A549 (cell line): ENCODE measurements around the gene ARHGAP25.

Experiments used
- CHD2 ChIP-seq: fragments of 150-350 bp; IDR thresholded peaks from 2 replicates; pipeline ENCODE4 v1.6.1; 2014; ENCODE audit warnings: low read length; ENCODE audit not compliant: partially characterized antibody
- KDM1A ChIP-seq: fragments of 200-600 bp; sonication (generic); IDR thresholded peaks from 2 replicates; pipeline ENCODE4 v1.6.1; 2016; ENCODE audit warnings: low read depth, mild to moderate bottlenecking
- MAZ ChIP-seq: fragments of 150-350 bp; IDR thresholded peaks from 2 replicates; pipeline ENCODE4 v1.6.1; 2014; ENCODE audit warnings: antibody characterized with exemption, low read depth, low read length, borderline replicate concordance
- NPAS2 ChIP-seq: fragments of 250-450 bp; sonication (Bioruptor Pico); IDR thresholded peaks from 2 replicates; pipeline ENCODE4 v1.8.0; 2022; ENCODE audit warnings: mild to moderate bottlenecking, moderate library complexity, borderline replicate concordance
- PHF8 ChIP-seq: fragments of 200-600 bp; sonication (generic); IDR thresholded peaks from 2 replicates; pipeline ENCODE4 v1.6.1; 2016; ENCODE audit warnings: low read depth, mild to moderate bottlenecking, antibody characterized with exemption, moderate library complexity, borderline replicate concordance
- RARB ChIP-seq: fragments of 250-450 bp; sonication (Bioruptor Pico); IDR thresholded peaks from 2 replicates; pipeline ENCODE4 v1.8.0; 2021; ENCODE audit warnings: mild to moderate bottlenecking, moderate library complexity
- TF ChIP-seq, protein P1 (sequence below): fragments of >200 bp; sonication (Bioruptor Twin); formaldehyde crosslinking; IDR thresholded peaks from 3 replicates; pipeline ENCODE4 v1.5.1; 2016

DNA sequence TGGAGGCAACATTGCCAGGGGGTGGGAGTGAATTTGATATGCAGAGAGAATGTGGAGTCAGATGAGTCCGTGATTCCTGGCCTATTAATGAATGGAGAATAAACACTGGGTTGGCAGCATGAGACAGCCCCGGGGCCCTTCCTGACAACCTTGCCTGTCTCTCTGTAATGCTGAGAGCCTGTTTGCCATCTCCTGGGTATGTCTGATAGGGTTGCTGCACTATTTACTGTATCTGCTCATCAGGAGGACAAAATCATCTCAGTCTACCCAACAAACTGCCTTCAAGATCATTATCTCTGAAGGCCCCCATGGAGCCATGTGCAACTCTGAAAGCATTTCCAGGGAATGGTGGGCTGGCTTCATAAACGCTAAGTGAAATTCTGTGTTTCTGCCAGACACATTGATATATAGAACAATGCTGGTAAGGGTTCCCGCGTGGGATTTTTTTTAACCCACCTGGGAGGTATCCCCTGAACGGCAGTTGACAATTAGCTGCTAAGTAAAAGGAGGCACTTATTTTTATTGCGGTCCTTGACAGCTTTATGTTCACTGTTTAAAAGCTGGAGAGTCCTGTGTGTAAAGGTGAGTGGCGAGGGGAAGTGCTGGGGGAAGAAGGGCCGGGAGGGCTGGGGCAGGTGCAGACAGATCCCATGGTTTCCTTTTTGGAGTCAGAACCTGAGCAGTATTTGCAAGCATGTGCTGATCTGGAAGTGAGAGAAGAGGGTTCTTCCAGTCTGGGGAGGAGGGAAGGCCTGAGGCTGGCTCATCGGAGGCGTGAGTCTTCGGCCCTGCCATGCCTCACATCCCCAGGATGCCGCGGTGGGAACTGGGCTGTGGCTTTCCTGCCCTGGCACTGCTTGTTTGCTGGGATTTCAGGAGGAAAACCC, 64.8 kb downstream of the ARHGAP25 start:
- TF ChIP-seq, protein P1, sequence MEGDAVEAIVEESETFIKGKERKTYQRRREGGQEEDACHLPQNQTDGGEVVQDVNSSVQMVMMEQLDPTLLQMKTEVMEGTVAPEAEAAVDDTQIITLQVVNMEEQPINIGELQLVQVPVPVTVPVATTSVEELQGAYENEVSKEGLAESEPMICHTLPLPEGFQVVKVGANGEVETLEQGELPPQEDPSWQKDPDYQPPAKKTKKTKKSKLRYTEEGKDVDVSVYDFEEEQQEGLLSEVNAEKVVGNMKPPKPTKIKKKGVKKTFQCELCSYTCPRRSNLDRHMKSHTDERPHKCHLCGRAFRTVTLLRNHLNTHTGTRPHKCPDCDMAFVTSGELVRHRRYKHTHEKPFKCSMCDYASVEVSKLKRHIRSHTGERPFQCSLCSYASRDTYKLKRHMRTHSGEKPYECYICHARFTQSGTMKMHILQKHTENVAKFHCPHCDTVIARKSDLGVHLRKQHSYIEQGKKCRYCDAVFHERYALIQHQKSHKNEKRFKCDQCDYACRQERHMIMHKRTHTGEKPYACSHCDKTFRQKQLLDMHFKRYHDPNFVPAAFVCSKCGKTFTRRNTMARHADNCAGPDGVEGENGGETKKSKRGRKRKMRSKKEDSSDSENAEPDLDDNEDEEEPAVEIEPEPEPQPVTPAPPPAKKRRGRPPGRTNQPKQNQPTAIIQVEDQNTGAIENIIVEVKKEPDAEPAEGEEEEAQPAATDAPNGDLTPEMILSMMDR, result no peak
- TF ChIP-seq NPAS2 (CRISPR knock-in tag), result no peak
- TF ChIP-seq PHF8, result no peak
- TF ChIP-seq RARB (CRISPR knock-in tag), result no peak
- TF ChIP-seq KDM1A, result no peak
- TF ChIP-seq MAZ, result no peak
- TF ChIP-seq CHD2, result no peak
